ENCODE results near the gene DMD. TPM values are rescaled to one million over a fixed set of nuclear protein-coding genes. Genes with fewer than 3 reads are reported as not detected.
"Not testable (repeated sequence)": the region's sequence is repeated elsewhere in the genome, so short reads cannot be mapped to it uniquely, and the experiment has no call there.

DMD gene
- total RNA-seq, 1 donor from 2014 or later = 4.0 TPM

GRCh38 chrX:33156152-33156726 lies 55.1 kb downstream of the DMD start:
- DNase-seq (ENCODE audit: low read depth) = no peak

- DNase-seq (ENCODE audit: low read depth) = no peak
These were observed 61.8 kb downstream of the DMD start for GRCh38 chrX:33149580-33149979.

- no peak for DNase-seq (ENCODE audit: low read depth)
These were observed 62.3 kb downstream of the DMD start for GRCh38 chrX:33149085-33149484.

- no peak for DNase-seq (ENCODE audit: low read depth)
These were observed 69.0 kb downstream of the DMD start for GRCh38 chrX:33142331-33142730.

- no peak for DNase-seq (ENCODE audit: low read depth)
These were observed 72.6 kb downstream of the DMD start for GRCh38 chrX:33138677-33139249.

- no peak for DNase-seq (ENCODE audit: low read depth)
These were observed 77.2 kb downstream of the DMD start for GRCh38 chrX:33134164-33134563.

- DNase-seq (ENCODE audit: low read depth) = no peak
These were observed 78.0 kb downstream of the DMD start for GRCh38 chrX:33133320-33133719.

- DNase-seq (ENCODE audit: low read depth) = no peak
These were observed 78.8 kb downstream of the DMD start for GRCh38 chrX:33132569-33132968.

- DNase-seq (ENCODE audit: low read depth) = no peak
These were observed 81.7 kb downstream of the DMD start for GRCh38 chrX:33129607-33130006.

- DNase-seq (ENCODE audit: low read depth) = no peak
These were observed 83.1 kb downstream of the DMD start for GRCh38 chrX:33128048-33128805.

- DNase-seq (ENCODE audit: low read depth) = no peak
These were observed 84.9 kb downstream of the DMD start for GRCh38 chrX:33126469-33126868.

GRCh38 chrX:33109858-33110257 lies 101.5 kb downstream of the DMD start:
- DNase-seq (ENCODE audit: low read depth) = no peak

GRCh38 chrX:33106737-33107136 lies 104.6 kb downstream of the DMD start:
- DNase-seq (ENCODE audit: low read depth) = no peak

- DNase-seq (ENCODE audit: low read depth) = no peak
These were observed 116.3 kb downstream of the DMD start for GRCh38 chrX:33095079-33095478.

- DNase-seq (ENCODE audit: low read depth) = no peak
These were observed 123.9 kb downstream of the DMD start for GRCh38 chrX:33087411-33087810.

GRCh38 chrX:33086886-33087285 lies 124.5 kb downstream of the DMD start:
- DNase-seq (ENCODE audit: low read depth) = no peak

- no peak for DNase-seq (ENCODE audit: low read depth)
These were observed 129.0 kb downstream of the DMD start for GRCh38 chrX:33082371-33082770.

GRCh38 chrX:33078273-33078672 lies 133.1 kb downstream of the DMD start:
- DNase-seq (ENCODE audit: low read depth) = no peak

- not testable (repeated sequence) for DNase-seq (ENCODE audit: low read depth)
These were observed 137.7 kb downstream of the DMD start for GRCh38 chrX:33073660-33074059.

GRCh38 chrX:33065415-33065814 lies 145.9 kb downstream of the DMD start:
- DNase-seq (ENCODE audit: low read depth) = no peak

GRCh38 chrX:33062041-33062440 lies 149.3 kb downstream of the DMD start:
- no peak for DNase-seq (ENCODE audit: low read depth)

- no peak for DNase-seq (ENCODE audit: low read depth)
These were observed 158.3 kb downstream of the DMD start for GRCh38 chrX:33053001-33053400.

- DNase-seq (ENCODE audit: low read depth) = no peak
These were observed 165.5 kb downstream of the DMD start for GRCh38 chrX:33045882-33046281.
